Vagina (tissue), 2 donors: ENCODE results near the gene PHF24. TPM values are rescaled to one million over a fixed set of nuclear protein-coding genes. Genes with fewer than 3 reads are reported as not detected.
"Not testable (repeated sequence)": the region's sequence is repeated elsewhere in the genome, so short reads cannot be mapped to it uniquely, and the experiment has no call there.

Source experiments
- DNase-seq, 2 donors: peaks; one replicate each; pipeline ENCODE4 v3.0.0-alpha.2; 2017; ENCODE audit errors: extremely low spot score in 2 of 2
- H3K27ac ChIP-seq: fragments of 200-600 bp; sonication (generic); one replicate; pipeline ENCODE4 v1.5.1; 2019
- H3K27me3 ChIP-seq: fragments of 200-600 bp; sonication (generic); one replicate; pipeline ENCODE4 v1.5.1; 2019
- H3K36me3 ChIP-seq, 2 donors: fragments of 200-600 bp; sonication (generic); one replicate each; pipeline ENCODE4 v1.5.1; 2017 to 2019
- H3K4me1 ChIP-seq: fragments of 200-600 bp; sonication (generic); one replicate; pipeline ENCODE4 v1.5.1; 2019
- H3K4me3 ChIP-seq, 2 donors: fragments of 200-600 bp; sonication (generic); 1 replicate in 1 of 2; 2 replicates in 1 of 2; pipeline ENCODE4 v1.5.1; 2016 to 2019
- H3K9me3 ChIP-seq: fragments of 200-600 bp; sonication (generic); one replicate; pipeline ENCODE4 v1.5.1; 2019
- CTCF ChIP-seq, 3 experiments: fragments of 450-650 bp in 2 of 3; fragments of 200-600 bp in 1 of 3; sonication (generic) in 1 of 3; IDR thresholded peaks; one replicate each; pipeline ENCODE4 v1.5.1; 2017 to 2019; ENCODE audit warnings: antibody characterized with exemption in 3 of 3, mild to moderate bottlenecking in 2 of 3, moderate library complexity in 2 of 3
- POLR2A ChIP-seq, 2 donors: fragments of 450-650 bp; IDR thresholded peaks; one replicate each; pipeline ENCODE4 v1.6.1; 2017; ENCODE audit warnings: antibody characterized with exemption in 2 of 2, mild to moderate bottlenecking in 2 of 2, moderate library complexity in 2 of 2
- POLR2AphosphoS5 ChIP-seq, 2 donors: sonication (generic); formaldehyde crosslinking; IDR thresholded peaks; one replicate each; pipeline ENCODE4 v1.9.0; 2017; ENCODE audit warnings: antibody characterized with exemption in 2 of 2, mild to moderate bottlenecking in 2 of 2, low read depth in 1 of 2; ENCODE audit not compliant: insufficient read depth in 1 of 2
- intact Hi-C: fragments of 100-400 bp; cut with DNase I; formaldehyde crosslinking; loops from one replicate; pipeline ENCODE4 v1.15.1; 2023
- total RNA-seq: library from RNA; depleted of rRNA; stranded (reverse); fragments of >200 nt; gene quantifications from one replicate; pipeline ENCODE4 v1.2.3, GENCODE V29; 2016

PHF24 gene
- 0.25 TPM for total RNA-seq

GRCh38 chr9:34957492-34958410, at the start of gene PHF24:
TSS of gene PHF24 (plus strand) at chr9:34958285. CDS start at chr9:34971299, 13,014 bp downstream.
- no peak within 1 kb of the TSS for H3K27ac ChIP-seq
- peak within 1 kb of the TSS; percentile 36 to 59 for H3K4me3 ChIP-seq
- H3K4me1 ChIP-seq: peaks cover 14% of the 10 kb centered on the region
- intact Hi-C loops: no loop called here
- H3K36me3 ChIP-seq: no peaks in the 10 kb centered on the region
- no peaks in the 10 kb centered on the region for H3K9me3 ChIP-seq
- H3K27me3 ChIP-seq: no peaks in the 10 kb centered on the region
- DNase-seq: no peak
- TF ChIP-seq POLR2AphosphoS5 (IDR thresholded peaks at IDR 0.05; ENCODE audit: insufficient read depth in 1 of 2, low read depth in 1 of 2) (no peak), POLR2A (IDR thresholded peaks at IDR 0.05) (no peak), CTCF (IDR thresholded peaks at IDR 0.05) (no peak)

- intact Hi-C loops: no loop called here
- no peak for DNase-seq
- peaks cover 7% of the 10 kb centered on the region for H3K9me3 ChIP-seq
Measured at GRCh38 chr9:34927061-34927460, 31.0 kb upstream of the PHF24 start.

GRCh38 chr9:34928921-34929320, 29.2 kb upstream of the PHF24 start:
- no peak for DNase-seq
- peaks cover 7% of the 10 kb centered on the region for H3K9me3 ChIP-seq
- intact Hi-C loops: no loop called here
- no peaks in the 10 kb centered on the region for H3K27me3 ChIP-seq
- TF ChIP-seq POLR2AphosphoS5 (IDR thresholded peaks at IDR 0.05; ENCODE audit: insufficient read depth in 1 of 2, low read depth in 1 of 2) (no peak), CTCF (IDR thresholded peaks at IDR 0.05) (no peak), POLR2A (IDR thresholded peaks at IDR 0.05) (no peak)
- H3K4me1 ChIP-seq: no peaks in the 10 kb centered on the region
- H3K27ac ChIP-seq: no peak overlapping the region
- no peak overlapping the region for H3K4me3 ChIP-seq
- no peaks in the 10 kb centered on the region for H3K36me3 ChIP-seq

More at GRCh38 chr9:34927061-34927460, 31.0 kb upstream of the PHF24 start:
- Histone ChIP-seq H3K27me3 (no peaks in the 10 kb centered on the region), H3K36me3 (no peaks in the 10 kb centered on the region), H3K4me3 (no peak overlapping the region), H3K27ac (no peak overlapping the region), H3K4me1 (no peaks in the 10 kb centered on the region)
- TF ChIP-seq CTCF (IDR thresholded peaks at IDR 0.05) (no peak), POLR2A (IDR thresholded peaks at IDR 0.05) (no peak), POLR2AphosphoS5 (IDR thresholded peaks at IDR 0.05; ENCODE audit: insufficient read depth in 1 of 2, low read depth in 1 of 2) (no peak)

DNA sequence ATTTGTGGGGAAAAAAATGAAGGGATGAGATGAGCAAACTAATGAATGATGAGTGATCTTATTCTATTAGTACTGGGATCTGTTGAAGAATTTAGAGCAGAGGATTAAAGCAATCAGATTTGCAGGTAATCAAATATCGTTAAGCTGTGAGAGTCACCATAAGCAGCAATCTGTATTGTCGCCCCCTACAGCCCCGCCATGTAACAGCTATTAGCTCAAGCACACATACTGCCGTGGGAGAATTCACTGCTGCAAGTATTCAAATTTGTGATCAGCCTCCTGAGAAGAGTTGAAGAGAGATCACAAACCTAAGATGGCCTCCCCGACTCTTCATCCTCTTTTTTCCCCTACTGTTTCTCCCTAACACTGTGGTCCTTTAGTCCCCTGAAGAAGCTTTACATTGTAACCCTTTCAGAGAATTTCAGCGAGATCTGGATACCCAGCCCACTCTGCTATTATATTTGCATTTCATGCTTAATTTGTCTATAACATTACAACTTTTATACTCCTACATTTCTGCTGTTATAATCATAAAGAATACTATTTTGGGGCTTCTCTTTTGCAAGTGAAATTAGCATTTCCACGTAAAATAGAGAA, 28.5 kb upstream of the PHF24 start:
- intact Hi-C loops: no loop called here
- H3K9me3 ChIP-seq: peaks cover 6% of the 10 kb centered on the region
- TF ChIP-seq CTCF (IDR thresholded peaks at IDR 0.05) (peak in 1 of 3 experiments; percentile 8), POLR2AphosphoS5 (IDR thresholded peaks at IDR 0.05; ENCODE audit: insufficient read depth in 1 of 2, low read depth in 1 of 2) (no peak)
- H3K27ac ChIP-seq: no peak overlapping the region
- H3K4me1 ChIP-seq: no peaks in the 10 kb centered on the region
- no peaks in the 10 kb centered on the region for H3K36me3 ChIP-seq
- H3K27me3 ChIP-seq: no peaks in the 10 kb centered on the region
- H3K4me3 ChIP-seq: no peak overlapping the region
- DNase-seq: no peak

DNA sequence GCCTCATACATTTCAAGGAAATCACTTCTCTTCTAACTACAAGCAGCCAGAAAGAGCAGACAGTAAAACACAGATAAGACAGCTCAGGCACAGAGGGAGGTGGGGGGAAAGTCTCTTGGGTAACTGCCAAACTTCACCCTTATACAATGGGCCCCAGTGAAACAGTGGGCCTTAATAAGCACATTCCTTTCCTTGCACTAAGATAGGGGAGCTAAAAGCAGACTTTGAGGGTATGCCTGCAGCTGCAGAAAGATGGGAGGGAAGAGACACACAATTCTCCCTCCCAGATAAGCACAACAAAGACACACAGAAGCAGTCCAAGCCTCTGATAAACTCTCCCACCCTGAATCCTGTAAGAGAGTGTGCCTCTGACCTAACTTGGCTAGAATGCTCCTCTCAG, 18.1 kb upstream of the PHF24 start:
- H3K4me3 ChIP-seq, H3K4me1 ChIP-seq, H3K27me3 ChIP-seq, H3K27ac ChIP-seq, H3K9me3 ChIP-seq, intact Hi-C loops, H3K36me3 ChIP-seq: not testable (repeated sequence)
- peak; percentile 6 to 16 for DNase-seq
